ENCODE measurements around the gene TNFRSF12A. TPM values are rescaled to one million over a fixed set of nuclear protein-coding genes. Genes with fewer than 3 reads are reported as not detected.

The TNFRSF12A gene
- total and polyA plus RNA-seq, 2 of the 13 experiments (the other 11 are each of a cell fraction or from before 2014, with no cell fraction given) = 61.9 to 66.0 TPM

DNA sequence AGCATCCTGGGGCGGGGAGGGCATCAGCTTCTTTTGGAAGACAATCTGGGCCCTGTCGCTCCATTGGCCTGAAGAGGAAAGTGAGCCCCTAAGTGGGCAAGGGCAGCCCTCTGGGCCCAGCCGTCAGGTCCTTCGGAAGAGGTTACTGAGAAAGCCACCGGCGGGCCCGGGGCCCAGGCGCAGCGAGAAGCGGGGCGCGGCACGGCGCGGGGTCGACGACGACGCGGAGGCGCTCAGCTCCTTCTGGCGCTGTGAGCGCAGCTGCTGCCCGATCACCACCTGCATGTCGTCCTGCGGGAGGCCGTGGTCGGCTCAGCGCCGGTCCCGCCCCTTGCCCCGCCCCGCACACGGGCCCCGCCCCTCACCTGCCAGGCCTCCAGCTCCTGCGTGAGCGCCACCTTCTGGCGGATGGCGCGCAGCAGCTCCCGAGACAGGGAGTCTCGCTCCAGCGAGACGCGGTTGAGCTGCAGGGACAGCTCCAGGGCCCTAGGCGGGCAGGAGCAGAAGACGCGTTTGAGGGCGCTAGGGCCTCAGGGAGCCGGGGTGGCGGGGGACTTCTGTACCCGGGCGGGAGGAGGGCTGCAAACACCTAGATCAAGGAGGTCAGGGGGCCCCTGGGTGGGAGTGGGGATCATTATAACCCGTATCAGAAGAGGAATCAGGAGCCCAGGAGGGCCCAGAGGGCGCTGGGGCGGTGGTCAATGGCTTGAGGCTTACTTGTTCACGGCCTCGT is 8.0 kb downstream of the TNFRSF12A start (continued):
- 0 out of 2 replicates have a peak, but pooled peaks have one; percentile 31 for TF ChIP-seq ZNF629 (CRISPR knock-in tag; conservative IDR thresholded peaks at IDR 0.05)
- TF ChIP-seq, protein P1, sequence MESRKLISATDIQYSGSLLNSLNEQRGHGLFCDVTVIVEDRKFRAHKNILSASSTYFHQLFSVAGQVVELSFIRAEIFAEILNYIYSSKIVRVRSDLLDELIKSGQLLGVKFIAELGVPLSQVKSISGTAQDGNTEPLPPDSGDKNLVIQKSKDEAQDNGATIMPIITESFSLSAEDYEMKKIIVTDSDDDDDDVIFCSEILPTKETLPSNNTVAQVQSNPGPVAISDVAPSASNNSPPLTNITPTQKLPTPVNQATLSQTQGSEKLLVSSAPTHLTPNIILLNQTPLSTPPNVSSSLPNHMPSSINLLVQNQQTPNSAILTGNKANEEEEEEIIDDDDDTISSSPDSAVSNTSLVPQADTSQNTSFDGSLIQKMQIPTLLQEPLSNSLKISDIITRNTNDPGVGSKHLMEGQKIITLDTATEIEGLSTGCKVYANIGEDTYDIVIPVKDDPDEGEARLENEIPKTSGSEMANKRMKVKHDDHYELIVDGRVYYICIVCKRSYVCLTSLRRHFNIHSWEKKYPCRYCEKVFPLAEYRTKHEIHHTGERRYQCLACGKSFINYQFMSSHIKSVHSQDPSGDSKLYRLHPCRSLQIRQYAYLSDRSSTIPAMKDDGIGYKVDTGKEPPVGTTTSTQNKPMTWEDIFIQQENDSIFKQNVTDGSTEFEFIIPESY (CRISPR knock-in tag; IDR thresholded peaks at IDR 0.05) = peak; percentile 36; the same call in 1 of the 2 replicates
- peak; percentile 74 for TF ChIP-seq TEAD3 (CRISPR knock-in tag; optimal IDR thresholded peaks at IDR 0.05; ENCODE audit: borderline replicate concordance)
- no peak for TF ChIP-seq NR2F6 (IDR thresholded peaks at IDR 0.05)
- peak; percentile 56 for TF ChIP-seq NR2F6 (CRISPR knock-in tag; IDR thresholded peaks at IDR 0.05)
- TF ChIP-seq SP5 (CRISPR knock-in tag; IDR thresholded peaks at IDR 0.05; ENCODE audit: borderline replicate concordance, low read depth) = peak; percentile 60; the same call in 1 of the 2 replicates
- peak; percentile 55; the same call in 1 of the 2 replicates for TF ChIP-seq HOXA3 (CRISPR knock-in tag; IDR thresholded peaks at IDR 0.05)
- TF ChIP-seq NFYB (CRISPR knock-in tag; IDR thresholded peaks at IDR 0.05) = peak; percentile 30; the same call in 1 of the 2 replicates
- TF ChIP-seq NRL (CRISPR knock-in tag; IDR thresholded peaks at IDR 0.05; ENCODE audit: borderline replicate concordance) = no peak; the same call in 1 of the 2 replicates
- TF ChIP-seq ZNF883 (CRISPR knock-in tag; IDR thresholded peaks at IDR 0.05; ENCODE audit: not compliant biosample characterization) = peak; percentile 40
- no peak for TF ChIP-seq ZNF709 (CRISPR knock-in tag; IDR thresholded peaks at IDR 0.05)
- peak; percentile 23 to 48; a peak in 2 of 4 replicates for TF ChIP-seq POLR2A (IDR thresholded peaks at IDR 0.05; ENCODE audit: insufficient read depth in 1 of 2, low read depth in 2 of 2, low read length in 2 of 2)
- TF ChIP-seq ZSCAN30 (CRISPR knock-in tag; IDR thresholded peaks at IDR 0.05) = no peak
- TF ChIP-seq MYC (CRISPR knock-in tag; IDR thresholded peaks at IDR 0.05; ENCODE audit: borderline replicate concordance) = peak; percentile 55; the same call in 1 of the 2 replicates
- no peak for TF ChIP-seq ELF4 (CRISPR knock-in tag; IDR thresholded peaks at IDR 0.05; ENCODE audit: borderline replicate concordance)
- no peak for TF ChIP-seq ZNF773 (CRISPR knock-in tag; IDR thresholded peaks at IDR 0.05; ENCODE audit: borderline replicate concordance)
- peak; percentile 51; the same call in 1 of the 2 replicates for TF ChIP-seq FOSL2 (CRISPR knock-in tag; IDR thresholded peaks at IDR 0.05)
- TF ChIP-seq ZFP36L1 (CRISPR knock-in tag; IDR thresholded peaks at IDR 0.05) = no peak
- TF ChIP-seq, protein P2, sequence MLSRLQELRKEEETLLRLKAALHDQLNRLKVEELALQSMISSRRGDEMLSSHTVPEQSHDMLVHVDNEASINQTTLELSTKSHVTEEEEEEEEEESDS (CRISPR knock-in tag; IDR thresholded peaks at IDR 0.05; ENCODE audit: borderline replicate concordance) = no peak
- TF ChIP-seq SRY (CRISPR knock-in tag; IDR thresholded peaks at IDR 0.05) = no peak
- peak; percentile 64; the same call in 1 of the 2 replicates for TF ChIP-seq MED1 (CRISPR knock-in tag; IDR thresholded peaks at IDR 0.05)
- TF ChIP-seq ZNF264 (CRISPR knock-in tag; IDR thresholded peaks at IDR 0.05) = peak; percentile 38; the same call in 1 of the 2 replicates
- no peak for TF ChIP-seq HOXA5 (CRISPR knock-in tag; IDR thresholded peaks at IDR 0.05)
- TF ChIP-seq HNRNPLL (IDR thresholded peaks at IDR 0.05; ENCODE audit: low read depth, low read length, poor library complexity, severe bottlenecking) = peak; percentile 55
- no peak; the same call in 1 of the 2 replicates for TF ChIP-seq SAFB2 (CRISPR knock-in tag; IDR thresholded peaks at IDR 0.05; ENCODE audit: borderline replicate concordance, low read depth)
- TF ChIP-seq ZNF724P (CRISPR knock-in tag; IDR thresholded peaks at IDR 0.05; ENCODE audit: borderline replicate concordance) = peak; percentile 30; the same call in 1 of the 2 replicates
- TF ChIP-seq ZBTB1 (CRISPR knock-in tag; IDR thresholded peaks at IDR 0.05; ENCODE audit: borderline replicate concordance) = no peak
- no peak for TF ChIP-seq LCORL (IDR thresholded peaks at IDR 0.05)
- peak; percentile 50; the same call in 1 of the 2 replicates for TF ChIP-seq LCORL (CRISPR knock-in tag; IDR thresholded peaks at IDR 0.05)
- TF ChIP-seq RELA (CRISPR knock-in tag; IDR thresholded peaks at IDR 0.05) = 0 out of 2 replicates have a peak, but pooled peaks have one; percentile 53
- peak; percentile 71; the same call in 1 of the 2 replicates for TF ChIP-seq RBFOX2 (IDR thresholded peaks at IDR 0.05; ENCODE audit: low read depth, low read length)

Data from HepG2 (cell line).